Heart left ventricle (tissue), 16 donors: Measurements from ENCODE around the gene KCNMB2. TPM values are rescaled to one million over a fixed set of nuclear protein-coding genes. Genes with fewer than 3 reads are reported as not detected.

ENCODE experiments used
- ATAC-seq, 4 donors: fragments of 200-7000 bp; cut with Tn5 transposase; one replicate each; pipeline ENCODE4 v1.9.1; 2020 to 2022; ENCODE audit warnings: moderate library complexity in 4 of 4, mild to moderate bottlenecking in 3 of 4, moderate number of reproducible peaks in 1 of 4
- DNase-seq, 5 donors: peaks; one replicate each; pipeline ENCODE4 v3.0.0-alpha.2; 2020
- H3K27ac ChIP-seq, 12 donors: fragments of 200-600 bp; sonication (generic) in 4 of 12; one replicate each; pipeline versions ENCODE4 v1.5.0 to v1.8.0; 2016 to 2022; ENCODE audit warnings: mild to moderate bottlenecking in 2 of 12
- H3K27me3 ChIP-seq, 9 donors: fragments of 200-600 bp; sonication (generic) in 2 of 9; one replicate each; pipeline versions ENCODE4 v1.5.1 to v1.8.0; 2016 to 2022; ENCODE audit warnings: mild to moderate bottlenecking in 3 of 9
- H3K36me3 ChIP-seq, 9 donors: fragments of 200-600 bp; sonication (generic) in 2 of 9; one replicate each; pipeline versions ENCODE4 v1.5.0 to v1.8.0; 2018 to 2022; ENCODE audit warnings: mild to moderate bottlenecking in 2 of 9
- H3K4me1 ChIP-seq, 12 donors: fragments of 200-600 bp; sonication (generic) in 4 of 12; one replicate each; pipeline versions ENCODE4 v1.5.0 to v1.8.0; 2016 to 2022; ENCODE audit warnings: mild to moderate bottlenecking in 3 of 12
- H3K4me3 ChIP-seq, 12 donors: fragments of 200-600 bp; sonication (generic) in 4 of 12; one replicate each; pipeline versions ENCODE4 v1.5.0 to v1.8.0; 2017 to 2022; ENCODE audit warnings: mild to moderate bottlenecking in 9 of 12, moderate library complexity in 4 of 12
- H3K9me3 ChIP-seq, 12 donors: fragments of 200-600 bp; sonication (generic) in 4 of 12; one replicate each; pipeline versions ENCODE4 v1.5.0 to v1.8.0; 2016 to 2022; ENCODE audit warnings: mild to moderate bottlenecking in 1 of 12
- POLR2A ChIP-seq, 2 donors: fragments of 450-650 bp; IDR thresholded peaks; one replicate each; pipeline ENCODE4 v1.6.1; 2017; ENCODE audit warnings: antibody characterized with exemption in 2 of 2, mild to moderate bottlenecking in 2 of 2, moderate library complexity in 2 of 2
- WGBS, 4 donors: extraction: QIAGEN DNeasy Blood & Tissue Kit in 2 of 4; methylation state at CpG; one replicate each; pipeline versions ENCODE4 v1.1.5 to v1.1.7; 2013 to 2018; 5-methylcytosine and 5-hydroxymethylcytosine counted together
- intact Hi-C, 10 donors: fragments of 100-400 bp; cut with DNase I; formaldehyde crosslinking; loops; one replicate each; pipeline versions ENCODE4 v1.11.1 to v1.14.2; 2022
- polyA plus RNA-seq, 2 donors: library from polyadenylated mRNA; stranded (reverse); fragments of 200-250 nt; gene quantifications; one replicate each; pipeline ENCODE4 v1.2.3, GENCODE V29; 2013
- total RNA-seq, 9 donors: library from RNA; depleted of rRNA in 2 of 9; stranded (reverse); fragments of >200 nt in 2 of 9; fragmentation: NEBNext Ultra II Directional in 3 of 9; extraction: Animal tissue kit (Norgen Biotek cat#: 25700) in 3 of 9; gene quantifications; one replicate each; pipeline versions ENCODE4 v1.1.0 to v1.2.4, GENCODE V29; 2016 to 2023
- TF ChIP-seq, protein P1 (sequence below), 12 donors: fragments of 200-600 bp; sonication (generic) in 4 of 12; IDR thresholded peaks; one replicate each; pipeline versions ENCODE4 v1.5.0 to v1.8.0; 2018 to 2022; ENCODE audit warnings: antibody characterized with exemption in 12 of 12, mild to moderate bottlenecking in 5 of 12
- donor health status: ischemic (EF 13 %, LVEDD 7.1; RV severe dilation, severe dysfunction).
- donor health status: healthy with polysubstance abuse.
- donor health status: DM: no; HTN: yes; CAD: no.
- donor health status: DM: no; HTN: no; CAD: no.
- donor health status: ischemic (EF 25% LVEDD 6.9; RV normal size, moderate dysfunction).
- donor health status: ischemic (EF 25% LVEDD 5.7; RV mildly dilated, moderate dysfunction).
- donor health status: healthy.
- donor health status: DM: yes; HTN: yes; CAD: no.
- donor health status: ischemic (EF 35%, LVEDD 5.7; RV mildly dilated, moderate dysfunction).
- donor health status: nonischemic (EF 11% LVEDD 7.7; RV severe dilation, severe dysfunction).
- donor health status: DM: yes; HTN: yes; CAD: no.
- donor health status: PGD.
- donor health status: ischemic (EF 29% LVEDD 5.4; RV normal size, mild dysfunction).
- donor health status: nonischemic (EF 23%, LVEDD 6.1; RV moderate dilation, normal function).

Gene KCNMB2
- total and polyA plus RNA-seq, 11 donors, result 0.37 to 5.7 (median 2.0) TPM; not detected in 1

DNA sequence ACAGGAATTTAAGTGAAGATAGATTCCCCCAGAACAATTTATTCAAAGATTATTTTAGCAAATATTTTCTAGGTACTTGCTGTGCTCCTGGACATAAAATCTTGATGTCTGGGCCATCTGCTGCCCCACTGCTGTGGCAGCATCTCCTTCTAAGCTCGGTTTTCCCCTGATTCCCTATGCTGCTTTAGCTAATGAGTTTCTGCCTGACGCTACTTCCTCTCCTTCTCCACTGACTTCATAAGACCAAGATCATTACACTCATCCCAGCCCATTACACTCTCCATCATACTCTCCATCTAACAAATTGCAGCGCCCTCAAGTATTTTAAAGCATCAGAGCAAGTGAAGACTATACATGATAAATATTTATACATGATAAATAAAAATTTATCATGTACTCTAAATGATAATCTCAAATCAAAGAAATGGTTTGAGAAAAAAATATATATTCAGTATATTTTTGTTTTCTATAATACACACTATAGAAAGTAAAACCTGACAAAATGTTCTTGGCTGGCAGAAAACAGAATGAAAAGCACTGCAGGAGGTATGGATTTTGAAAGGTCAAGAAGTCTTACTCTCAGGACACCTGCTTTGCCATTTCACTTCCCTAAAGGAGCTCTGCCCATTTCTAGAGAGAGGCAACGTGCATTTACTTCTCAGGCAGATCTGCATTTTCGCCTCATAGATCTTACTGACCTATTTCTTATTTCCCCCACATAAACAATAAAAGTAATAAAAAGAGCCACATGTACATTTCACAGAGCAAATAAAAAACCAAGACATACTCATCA is 232.0 kb downstream of the KCNMB2 start:
- H3K9me3 ChIP-seq, result no peaks in the 10 kb centered on the region
- H3K27me3 ChIP-seq, result no peaks in the 10 kb centered on the region
- no peak overlapping the region for H3K4me3 ChIP-seq
- H3K36me3 ChIP-seq, result no peaks in the 10 kb centered on the region
- TF ChIP-seq POLR2A (IDR thresholded peaks at IDR 0.05), result no peak
- TF ChIP-seq, protein P1, sequence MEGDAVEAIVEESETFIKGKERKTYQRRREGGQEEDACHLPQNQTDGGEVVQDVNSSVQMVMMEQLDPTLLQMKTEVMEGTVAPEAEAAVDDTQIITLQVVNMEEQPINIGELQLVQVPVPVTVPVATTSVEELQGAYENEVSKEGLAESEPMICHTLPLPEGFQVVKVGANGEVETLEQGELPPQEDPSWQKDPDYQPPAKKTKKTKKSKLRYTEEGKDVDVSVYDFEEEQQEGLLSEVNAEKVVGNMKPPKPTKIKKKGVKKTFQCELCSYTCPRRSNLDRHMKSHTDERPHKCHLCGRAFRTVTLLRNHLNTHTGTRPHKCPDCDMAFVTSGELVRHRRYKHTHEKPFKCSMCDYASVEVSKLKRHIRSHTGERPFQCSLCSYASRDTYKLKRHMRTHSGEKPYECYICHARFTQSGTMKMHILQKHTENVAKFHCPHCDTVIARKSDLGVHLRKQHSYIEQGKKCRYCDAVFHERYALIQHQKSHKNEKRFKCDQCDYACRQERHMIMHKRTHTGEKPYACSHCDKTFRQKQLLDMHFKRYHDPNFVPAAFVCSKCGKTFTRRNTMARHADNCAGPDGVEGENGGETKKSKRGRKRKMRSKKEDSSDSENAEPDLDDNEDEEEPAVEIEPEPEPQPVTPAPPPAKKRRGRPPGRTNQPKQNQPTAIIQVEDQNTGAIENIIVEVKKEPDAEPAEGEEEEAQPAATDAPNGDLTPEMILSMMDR (IDR thresholded peaks at IDR 0.05), result no peak
- ATAC-seq (no peak), DNase-seq (no peak)
- H3K4me1 ChIP-seq, result peaks cover 0 to 5% (median 0%) of the 10 kb centered on the region in 12 donors
- intact Hi-C loops, result no loop called here
- 81 to 90% (median 86%) methylated on average over 5 of the region's 5 CpGs for WGBS, 4 donors
- no peak overlapping the region for H3K27ac ChIP-seq

DNA sequence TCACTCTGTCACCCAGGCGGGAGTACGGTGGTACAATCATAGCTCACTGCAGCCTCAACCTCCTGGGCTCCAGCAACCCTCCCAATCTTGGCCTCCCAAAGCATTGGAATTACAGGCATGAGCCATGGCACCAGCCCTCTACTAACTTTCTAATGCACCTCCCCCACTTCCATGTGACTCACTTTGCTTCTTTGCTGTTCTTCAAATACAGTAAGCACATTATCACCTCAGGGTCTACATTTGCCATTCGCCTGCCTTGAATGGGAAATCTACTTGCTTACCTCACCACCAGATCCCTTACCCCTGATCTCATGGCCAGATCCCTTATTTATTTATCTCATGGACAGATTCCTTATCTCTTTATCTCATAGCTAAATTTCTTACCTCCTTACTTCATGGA is 235.3 kb downstream of the KCNMB2 start:
- intact Hi-C loops, result no loop called here
- no peaks in the 10 kb centered on the region for H3K27me3 ChIP-seq
- no peaks in the 10 kb centered on the region for H3K9me3 ChIP-seq
- TF ChIP-seq, protein P1 (IDR thresholded peaks at IDR 0.05), result no peak
- TF ChIP-seq POLR2A (IDR thresholded peaks at IDR 0.05), result no peak
- H3K27ac ChIP-seq, result no peak overlapping the region
- H3K36me3 ChIP-seq, result no peaks in the 10 kb centered on the region
- no peak overlapping the region for H3K4me3 ChIP-seq
- ATAC-seq (no peak), DNase-seq (no peak)
- 73 to 97% (median 78%) methylated on average over 3 of the region's 3 CpGs for WGBS, 4 donors
- peaks cover 0 to 5% (median 0%) of the 10 kb centered on the region in 12 donors for H3K4me1 ChIP-seq

DNA sequence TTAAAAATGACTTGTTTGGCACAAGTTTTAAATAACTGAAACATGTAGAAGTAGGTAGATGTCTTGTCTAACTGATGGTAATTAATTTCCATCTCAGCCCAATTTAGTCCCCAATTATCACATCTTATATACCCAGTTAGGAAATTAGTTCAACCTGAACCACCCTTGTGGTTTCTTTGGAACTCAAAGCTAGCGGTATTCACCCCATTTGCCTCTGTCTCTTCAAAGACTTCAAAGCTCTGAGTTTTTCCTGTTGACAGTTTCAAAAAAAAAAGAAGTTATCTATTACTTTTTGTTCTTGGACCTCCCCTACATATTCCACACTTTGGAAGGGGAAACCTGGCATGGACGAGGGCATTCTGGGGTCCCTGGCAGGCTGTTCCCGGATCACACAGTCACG is 236.5 kb downstream of the KCNMB2 start:
- DNase-seq (no peak), ATAC-seq (no peak)
- intact Hi-C loops, result no loop called here
- TF ChIP-seq, protein P1 (IDR thresholded peaks at IDR 0.05), result no peak
- TF ChIP-seq POLR2A (IDR thresholded peaks at IDR 0.05), result no peak
- 83 to 89% (median 87%) methylated on average over 4 of the region's 4 CpGs for whole genome bisulfite sequencing, 4 donors
- Histone ChIP-seq H3K27me3 (no peaks in the 10 kb centered on the region), H3K36me3 (no peaks in the 10 kb centered on the region), H3K9me3 (no peaks in the 10 kb centered on the region), H3K27ac (no peak overlapping the region), H3K4me1 (no peaks in the 10 kb centered on the region), H3K4me3 (no peak overlapping the region)

DNA sequence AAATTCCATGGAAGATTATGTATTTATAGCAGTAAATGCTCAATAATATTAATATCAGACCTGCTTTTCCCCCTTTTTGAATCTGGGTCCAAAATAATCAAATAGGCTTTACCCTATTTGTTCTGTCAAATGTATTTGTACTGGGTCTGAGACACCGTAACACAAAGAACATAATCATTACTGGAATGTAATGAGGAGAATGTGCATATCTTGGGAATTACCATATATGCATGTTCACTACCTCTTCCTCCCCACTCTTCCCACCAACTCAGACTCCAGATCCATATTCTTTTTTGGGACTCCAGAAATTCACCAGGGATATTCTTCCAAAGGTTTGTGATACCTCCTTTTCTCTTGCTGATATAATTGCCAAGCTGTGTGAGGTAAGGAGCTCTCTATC is 237.1 kb downstream of the KCNMB2 start:
- DNase-seq (no peak), ATAC-seq (no peak)
- Histone ChIP-seq H3K27me3 (no peaks in the 10 kb centered on the region), H3K9me3 (no peaks in the 10 kb centered on the region), H3K4me3 (no peak overlapping the region), H3K27ac (no peak overlapping the region), H3K36me3 (no peaks in the 10 kb centered on the region), H3K4me1 (no peaks in the 10 kb centered on the region)
- WGBS, 4 donors, result 87 to 94% (median 94%) methylated on average over 1 of the region's 1 CpG
- TF ChIP-seq, protein P1 (IDR thresholded peaks at IDR 0.05), result no peak
- TF ChIP-seq POLR2A (IDR thresholded peaks at IDR 0.05), result no peak
- intact Hi-C loops, result no loop called here
